Measurements from ENCODE around the gene NUSAP1. TPM values are rescaled to one million over a fixed set of nuclear protein-coding genes. Genes with fewer than 3 reads are reported as not detected.
"Not testable (repeated sequence)": the region's sequence is repeated elsewhere in the genome, so short reads cannot be mapped to it uniquely, and the experiment has no call there.

NUSAP1 gene
- total RNA-seq, 4 donors from 2014 or later: 0.74 to 11.8 (median 3.2) TPM; not detected in 1

DNA sequence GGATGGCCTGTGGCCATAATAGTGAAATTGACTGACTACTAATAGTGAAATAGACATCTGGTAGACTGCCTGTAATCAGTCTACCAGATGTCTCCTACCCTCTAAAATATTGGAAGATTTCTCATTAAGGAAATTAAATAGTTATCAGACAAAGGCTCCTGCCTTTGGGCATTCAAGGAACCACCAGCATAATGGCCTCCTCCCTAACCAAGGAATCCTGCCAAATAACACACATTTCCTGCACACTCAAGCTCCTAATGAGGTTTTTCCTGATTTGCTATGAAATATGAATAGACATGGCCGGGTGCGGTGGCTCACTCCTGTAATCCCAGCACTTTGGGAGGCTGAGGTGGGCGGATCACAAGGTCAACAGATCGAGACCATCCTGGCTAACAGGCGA, 14.6 kb downstream of the NUSAP1 start:
- DNase-seq (ENCODE audit: low spot score) (no peak), ATAC-seq (ENCODE audit: low FRiP score) (no peak)
- no peak for TF ChIP-seq CTCF (IDR thresholded peaks at IDR 0.05)

- TF ChIP-seq CTCF (IDR thresholded peaks at IDR 0.05): no peak
- no peak for ATAC-seq (ENCODE audit: low FRiP score)
- no peak for DNase-seq (ENCODE audit: low spot score)
Observed at GRCh38 chr15:41350057-41350717, 17.5 kb downstream of the NUSAP1 start.

DNA sequence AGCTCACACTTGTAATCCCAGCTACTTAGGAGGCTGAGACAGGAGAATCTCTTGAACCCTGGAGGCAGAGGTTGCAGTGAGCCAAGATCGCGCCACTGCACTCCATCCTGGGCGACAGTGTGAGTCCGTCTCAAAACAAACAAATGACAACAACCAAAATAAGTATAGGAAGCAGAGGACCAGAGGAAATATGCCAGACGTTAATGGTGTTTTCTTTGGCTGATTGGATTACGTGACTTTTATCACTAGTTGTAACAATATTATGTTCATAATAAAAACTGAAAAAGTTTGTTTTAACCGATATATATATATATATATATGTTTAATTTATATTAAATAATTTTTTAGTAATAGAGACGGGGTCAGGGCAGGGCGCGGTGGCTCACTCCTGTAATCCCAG, 21.7 kb downstream of the NUSAP1 start:
- no peak for TF ChIP-seq CTCF (IDR thresholded peaks at IDR 0.05)
- DNase-seq (ENCODE audit: low spot score) (no peak), ATAC-seq (ENCODE audit: low FRiP score) (no peak)

- ATAC-seq (ENCODE audit: low FRiP score) (no peak), DNase-seq (ENCODE audit: low spot score) (no peak)
- no peak for TF ChIP-seq CTCF (IDR thresholded peaks at IDR 0.05)
Observed at GRCh38 chr15:41367418-41367817, 34.7 kb downstream of the NUSAP1 start.

DNA sequence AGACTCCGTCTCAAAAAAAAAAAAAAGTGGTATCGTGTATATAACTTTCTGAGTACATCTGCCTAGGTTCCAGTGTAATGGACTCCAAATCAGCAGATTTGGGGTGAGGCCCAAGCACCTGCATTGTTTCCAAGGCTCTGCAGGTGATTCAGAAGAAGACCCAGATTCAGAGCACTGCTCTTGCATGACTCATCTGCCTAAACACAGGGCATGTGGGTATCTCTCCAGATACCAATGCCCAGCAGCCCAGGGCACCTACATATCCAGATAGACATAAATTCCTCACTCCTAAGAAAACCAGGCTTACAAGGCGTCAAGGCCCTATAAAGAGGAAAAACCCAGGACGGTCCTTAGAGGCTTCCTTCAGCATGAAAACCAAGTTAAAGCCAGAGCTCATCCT, 45.3 kb downstream of the NUSAP1 start:
- ATAC-seq (ENCODE audit: low FRiP score) (no peak), DNase-seq (ENCODE audit: low spot score) (no peak)
- TF ChIP-seq CTCF (IDR thresholded peaks at IDR 0.05): no peak

DNA sequence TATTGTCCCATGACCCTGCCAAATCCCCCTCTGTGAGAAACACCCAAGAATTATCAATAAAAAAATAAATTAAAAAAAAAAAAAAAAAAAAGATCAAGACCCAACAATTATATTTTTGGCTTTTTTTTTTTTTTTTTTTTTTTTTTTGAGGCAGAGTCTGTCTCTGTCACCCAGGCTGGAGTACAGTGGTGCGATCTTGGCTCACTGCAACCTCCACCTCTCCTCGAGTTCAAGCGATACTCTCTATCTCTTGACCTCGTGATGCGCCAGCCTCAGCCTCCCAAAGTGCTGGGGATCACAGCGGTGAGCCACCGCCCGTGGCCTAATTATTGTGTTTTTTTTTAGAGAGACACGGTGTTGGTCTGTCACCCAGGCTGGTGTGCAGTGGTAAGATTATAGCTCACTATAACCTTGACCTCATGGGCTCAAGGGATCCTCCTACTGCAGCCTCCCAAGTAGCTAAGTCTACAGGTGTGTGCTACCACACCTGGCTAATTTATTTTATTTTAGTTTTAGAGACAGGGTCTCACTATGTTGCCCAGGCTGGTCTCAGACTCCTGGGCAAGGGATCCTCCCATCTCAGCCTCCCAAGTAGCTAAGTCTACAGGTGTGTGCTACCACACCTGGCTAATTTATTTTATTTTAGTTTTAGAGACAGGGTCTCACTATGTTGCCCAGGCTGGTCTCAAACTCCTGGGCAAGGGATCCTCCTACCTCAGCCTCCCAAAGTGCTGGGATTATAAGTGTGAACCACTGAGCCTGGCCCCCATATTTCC, 51.5 kb downstream of the NUSAP1 start:
- ATAC-seq (ENCODE audit: low FRiP score): not testable (repeated sequence)

GRCh38 chr15:41387646-41388045, 55.0 kb downstream of the NUSAP1 start:
- DNase-seq (ENCODE audit: low spot score) (no peak), ATAC-seq (ENCODE audit: low FRiP score) (no peak)
- no peak for TF ChIP-seq CTCF (IDR thresholded peaks at IDR 0.05)

More for the DNA sequence above, 51.5 kb downstream of the NUSAP1 start:
- not testable (repeated sequence) for DNase-seq (ENCODE audit: low spot score)

All from omental fat pad (tissue), 4 donors.